ENCODE measurements around the gene CELSR1.

The CELSR1 gene

DNA sequence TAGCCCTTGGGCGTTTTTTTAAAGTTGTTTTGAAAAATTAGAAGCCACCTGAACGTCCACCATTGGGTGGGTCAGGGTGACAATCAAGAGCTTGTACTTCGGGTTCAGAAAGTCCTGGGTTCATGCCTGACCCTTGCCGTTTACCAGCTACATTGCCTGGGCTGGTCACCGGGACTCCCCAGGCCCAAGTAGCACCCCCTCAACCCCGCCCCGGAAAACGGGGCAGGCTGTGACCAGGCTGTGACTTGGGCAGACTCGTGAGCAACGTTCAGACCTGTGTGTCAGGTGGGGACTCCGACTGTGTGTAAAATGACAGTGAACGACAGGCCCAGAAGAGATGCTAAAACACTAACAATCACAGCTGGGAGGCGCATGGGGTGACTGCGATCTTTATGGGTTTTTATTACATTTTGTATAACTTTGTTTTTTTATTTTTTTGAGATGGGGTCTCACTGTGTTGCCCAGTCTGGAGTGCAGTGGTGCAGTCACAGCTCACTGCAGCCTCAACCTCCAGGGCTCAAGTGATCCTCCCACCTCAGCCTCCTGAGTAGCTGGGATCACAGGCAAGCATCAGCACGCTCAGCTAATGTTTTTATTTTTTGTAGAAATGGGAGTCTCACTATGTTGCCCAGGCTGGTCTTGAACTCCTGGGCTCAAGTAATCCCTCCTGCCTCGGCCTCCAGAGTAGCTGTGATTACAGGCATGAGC is 145.1 kb downstream of the CELSR1 start:
- DNase-seq, result no peak

DNA sequence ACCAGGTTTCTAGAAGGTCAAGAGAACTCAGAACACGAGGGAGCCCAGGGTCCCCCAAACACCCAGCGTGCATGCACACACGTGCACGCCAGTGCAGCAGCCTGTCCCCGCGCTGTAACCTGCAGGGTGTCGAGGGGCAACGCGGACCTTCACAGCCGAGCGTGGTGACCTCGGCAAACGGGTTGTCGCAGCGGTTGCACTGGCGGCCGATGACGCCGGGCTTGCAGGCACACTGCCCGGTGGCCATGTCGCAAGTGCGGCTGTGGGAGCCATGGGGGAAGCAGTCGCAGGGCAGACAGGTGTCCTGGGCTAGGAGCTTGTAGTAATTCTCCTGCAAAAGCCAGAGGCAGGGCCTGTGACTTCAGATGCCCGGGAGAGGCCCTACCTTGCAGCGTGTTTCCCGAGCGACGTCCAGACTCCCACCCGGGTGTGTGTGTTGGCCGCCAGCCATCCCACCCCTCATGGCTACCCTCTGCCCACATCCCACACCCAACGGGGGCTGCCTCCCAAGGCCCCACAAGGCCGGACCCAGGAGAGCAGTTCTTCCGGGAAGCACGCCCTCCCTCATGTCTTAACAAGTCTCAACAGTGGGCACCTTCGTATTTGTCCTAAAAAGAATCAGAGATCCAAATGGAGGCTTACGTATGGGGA is 145.8 kb downstream of the CELSR1 start:
- DNase-seq, result no peak

- no peak for DNase-seq
These were observed 146.6 kb downstream of the CELSR1 start for GRCh38 chr22:46390652-46391301.

DNA sequence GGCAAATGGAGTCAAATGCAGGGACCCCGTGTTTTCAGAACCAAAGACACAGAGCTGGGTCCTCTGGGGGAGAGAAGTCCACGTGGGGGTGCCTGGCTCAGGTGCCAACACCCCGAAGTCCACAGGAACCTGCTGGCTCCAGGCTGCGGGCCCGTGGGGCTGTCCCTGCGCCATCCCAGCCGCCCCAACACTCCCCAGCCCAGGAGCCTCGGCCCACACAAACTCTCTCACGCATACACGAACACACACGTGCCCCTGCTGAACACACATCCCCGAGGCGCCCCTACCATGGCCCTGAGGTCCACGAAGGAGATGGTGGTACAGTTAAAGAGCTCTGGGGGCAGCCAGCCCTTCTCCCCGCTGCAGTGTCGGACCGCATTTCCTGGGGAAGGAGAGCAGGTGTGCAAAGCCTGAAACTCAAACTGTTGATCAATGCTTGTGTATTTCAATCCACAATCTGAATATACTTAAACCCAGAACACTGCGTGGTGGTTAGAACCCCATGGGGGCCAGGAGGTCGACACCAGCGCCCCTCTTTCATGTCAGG is 147.2 kb downstream of the CELSR1 start:
- DNase-seq, result no peak

DNA sequence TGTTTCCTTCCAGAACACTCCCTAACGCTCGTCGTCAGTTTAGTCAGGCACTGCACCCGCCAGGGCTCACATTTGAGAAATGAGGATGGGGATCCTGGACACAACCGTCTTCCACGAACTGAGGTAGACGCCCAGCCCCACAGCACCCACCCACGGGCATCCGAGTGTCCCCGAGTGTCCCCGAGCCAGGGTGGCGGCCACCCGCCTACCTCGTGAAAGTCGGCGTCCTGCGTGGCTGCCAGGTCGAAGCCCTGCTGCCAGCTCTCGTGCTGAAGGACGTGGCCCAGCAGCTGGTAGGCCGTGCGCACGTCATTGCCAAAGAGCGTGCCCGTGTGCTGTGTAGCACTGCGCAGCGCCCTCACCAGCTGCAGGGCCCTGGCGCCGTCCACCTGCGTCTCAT is 148.3 kb downstream of the CELSR1 start:
- no peak for DNase-seq

- DNase-seq, result no peak
These were observed 148.8 kb downstream of the CELSR1 start for GRCh38 chr22:46388647-46389046.

DNA sequence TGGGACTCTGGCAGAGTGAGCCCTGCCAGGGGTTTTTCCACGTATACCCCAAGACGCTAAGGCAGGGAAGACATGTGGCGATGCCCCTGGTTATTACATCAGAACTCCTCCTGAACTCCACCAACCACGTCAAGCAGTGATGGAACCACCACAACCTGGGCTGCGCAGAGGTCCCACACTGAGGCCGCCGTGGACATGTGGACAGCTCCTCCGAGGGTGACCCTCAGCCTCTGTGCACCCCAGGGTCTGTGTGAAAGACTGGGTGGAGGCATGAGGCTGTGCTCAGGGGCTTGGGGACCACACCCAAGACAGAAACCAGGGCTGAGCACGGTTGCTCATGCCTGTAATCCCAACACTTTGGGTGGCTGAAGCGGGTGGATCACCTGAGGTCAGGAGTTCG is 149.7 kb downstream of the CELSR1 start:
- no peak for DNase-seq

GRCh38 chr22:46386312-46386711 is 151.1 kb downstream of the CELSR1 start:
- no peak for DNase-seq

DNA sequence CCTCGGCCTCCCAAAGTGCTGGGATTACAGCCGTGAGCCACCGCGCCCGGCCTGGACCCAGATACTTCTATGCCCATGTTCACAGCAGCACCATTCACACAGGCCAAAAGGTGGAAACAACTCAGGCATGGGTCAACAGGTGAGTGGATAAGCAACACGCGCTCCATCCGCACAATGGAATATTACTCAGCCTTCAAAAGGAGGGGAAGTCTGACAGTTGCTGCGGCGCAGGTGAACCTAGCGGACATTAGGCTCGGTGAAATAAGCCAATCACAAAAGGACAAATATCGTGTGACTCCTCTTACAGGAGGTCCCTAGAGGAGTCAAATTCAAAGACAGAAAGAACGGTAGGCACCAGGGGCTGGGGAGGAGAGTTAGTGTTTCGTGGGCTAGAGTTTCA is 154.9 kb downstream of the CELSR1 start:
- DNase-seq, result no peak

DNA sequence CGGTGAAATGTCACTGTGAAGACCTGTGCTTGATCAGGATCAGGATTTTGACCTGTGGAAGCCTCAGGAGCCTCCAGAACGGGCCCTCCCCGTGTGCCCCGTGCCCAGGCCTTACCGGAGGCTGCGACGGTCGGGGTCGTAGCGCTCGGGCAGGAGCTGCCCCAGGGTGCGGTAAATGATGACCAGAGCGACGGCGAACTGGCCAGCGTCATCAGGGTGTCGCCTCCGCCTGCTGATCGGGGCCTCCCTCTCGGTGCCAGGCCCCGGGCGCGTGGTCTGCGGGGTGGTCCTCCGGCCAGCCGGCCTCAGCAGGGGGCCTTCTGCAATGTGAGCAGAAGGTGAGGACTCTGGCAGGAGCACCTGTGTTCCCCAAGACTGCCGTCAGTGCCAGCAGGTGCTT is 155.7 kb downstream of the CELSR1 start:
- DNase-seq, result no peak

GRCh38 chr22:46381142-46381541 is 156.3 kb downstream of the CELSR1 start:
- no peak for DNase-seq

- no peak for DNase-seq
These were observed 156.8 kb downstream of the CELSR1 start for GRCh38 chr22:46380581-46380980.

- DNase-seq, result no peak
These were observed 157.4 kb downstream of the CELSR1 start for GRCh38 chr22:46380069-46380468.

DNA sequence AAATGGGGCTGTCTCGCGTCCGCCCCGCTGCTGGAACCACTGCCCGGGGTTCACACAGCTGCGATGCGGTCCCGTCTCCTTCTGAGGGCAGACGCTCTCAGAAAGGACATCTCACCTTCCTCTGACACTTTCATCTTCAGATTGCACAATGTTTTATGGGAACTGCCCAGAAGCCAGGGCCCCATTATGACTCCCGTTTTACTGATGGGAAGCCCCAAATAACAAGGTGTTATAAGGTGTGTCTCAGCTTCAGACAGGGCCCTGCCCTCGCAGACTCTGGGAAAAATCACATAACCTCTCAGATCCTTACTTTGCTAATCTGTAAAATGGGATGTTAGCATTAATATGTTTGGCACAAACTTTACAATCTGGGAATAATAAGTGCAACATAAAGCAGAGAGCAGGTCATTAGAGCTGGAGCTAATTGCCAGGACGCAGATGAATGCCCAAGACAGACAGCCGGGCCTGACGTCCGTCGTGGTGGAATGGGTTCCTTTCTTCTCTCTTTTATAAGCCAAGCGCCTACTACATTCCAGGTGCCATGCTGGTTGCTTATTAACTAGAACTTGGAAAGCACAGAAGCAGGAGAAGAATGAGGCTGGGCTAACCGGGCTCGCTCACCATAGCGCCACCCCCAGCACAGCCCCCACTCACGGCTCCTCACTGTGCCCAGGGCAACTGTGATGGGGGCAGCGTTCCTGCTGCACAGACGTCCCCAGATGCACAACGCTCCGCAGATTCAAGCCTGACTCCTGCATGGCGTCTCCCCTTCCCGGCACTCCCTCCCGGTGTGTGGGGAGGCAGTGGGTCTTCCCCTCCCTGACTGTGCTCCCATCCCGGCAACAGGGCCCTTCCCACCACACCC is 158.1 kb downstream of the CELSR1 start:
- no peak for DNase-seq

- DNase-seq, result no peak
These were observed 158.9 kb downstream of the CELSR1 start for GRCh38 chr22:46378426-46379065.

DNA sequence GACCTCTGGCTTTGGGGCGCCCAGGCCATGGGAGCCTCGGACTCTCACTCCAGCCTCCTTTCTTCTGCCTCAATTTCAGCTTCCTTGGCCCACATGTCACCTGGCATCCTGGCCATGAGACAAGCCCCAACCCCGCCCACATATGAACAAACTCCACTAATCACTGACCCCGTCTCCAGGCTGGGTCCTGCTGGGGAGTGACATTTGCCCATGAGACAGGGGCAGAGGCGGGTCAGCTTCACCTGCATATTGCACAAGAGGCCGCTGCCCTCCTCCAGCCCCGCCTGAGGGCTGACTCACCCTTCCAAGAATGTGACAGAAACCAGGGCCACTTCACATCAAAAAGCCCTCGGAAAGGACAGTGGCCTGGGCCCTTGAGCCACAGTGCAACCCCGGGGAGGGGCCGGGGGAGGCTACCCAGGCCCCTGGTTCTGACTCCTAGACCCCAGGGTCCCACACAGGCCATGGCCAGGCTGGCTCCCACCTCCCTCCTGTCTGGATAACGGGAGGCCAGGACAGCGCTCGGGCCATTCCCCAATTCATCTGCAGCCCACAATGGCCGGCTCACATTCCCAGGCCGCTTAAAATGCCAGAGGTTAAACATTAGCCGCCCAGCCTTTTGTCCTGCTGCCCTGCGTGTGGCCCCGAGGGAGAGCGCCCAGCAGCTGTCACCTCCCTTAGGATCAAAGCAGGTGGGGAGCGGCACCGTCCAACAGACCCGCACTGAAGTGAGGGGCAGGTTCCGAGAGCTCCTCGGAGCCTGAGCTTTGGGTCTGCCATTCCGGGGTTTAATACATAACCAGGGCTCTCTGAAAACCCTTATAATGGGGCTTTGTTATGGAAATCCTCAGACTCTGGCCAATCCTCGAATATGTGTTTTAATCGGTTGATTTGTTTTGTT is 159.6 kb downstream of the CELSR1 start:
- DNase-seq, result no peak

DNA sequence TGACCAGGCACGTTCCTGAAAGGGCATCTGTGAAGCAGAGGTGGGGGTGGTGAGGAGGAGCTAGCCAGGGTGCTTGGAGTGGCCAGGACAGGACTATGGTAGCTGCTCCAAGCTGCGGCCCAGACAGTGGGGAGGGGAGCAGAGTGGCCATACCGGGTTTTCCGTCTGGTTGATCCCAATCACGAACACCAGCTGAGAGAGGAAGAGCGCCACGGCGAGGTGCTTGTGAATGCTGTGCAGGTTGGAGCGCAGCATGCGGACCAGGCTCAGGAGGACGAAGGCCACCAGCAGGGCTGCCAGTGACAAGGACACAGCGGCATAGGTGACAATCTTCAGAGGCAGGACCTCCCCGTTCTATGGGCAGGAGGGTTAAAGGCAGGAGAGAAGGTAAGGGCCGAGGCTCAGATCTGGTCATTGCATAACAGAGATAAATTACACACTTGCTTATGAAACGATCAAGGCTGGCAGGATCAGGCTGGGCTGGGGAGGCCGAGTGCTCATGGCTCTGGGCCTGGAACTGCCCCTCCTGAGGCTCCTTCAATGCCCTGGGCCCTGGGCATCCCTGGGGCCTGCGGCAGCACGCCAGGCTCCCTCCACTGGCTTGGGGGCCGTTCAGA is 160.4 kb downstream of the CELSR1 start:
- no peak for DNase-seq

- DNase-seq, result no peak
These were observed 161.3 kb downstream of the CELSR1 start for GRCh38 chr22:46376111-46376510.

GRCh38 chr22:46374663-46375474 is 162.6 kb downstream of the CELSR1 start:
- DNase-seq, result no peak

Data from activated effector memory CD4-positive, alpha-beta T cell treated with anti-CD3 and anti-CD28 coated beads, Interleukin-2, amount 50 U/mL, for 16 hours (primary cell).